Endothelial cell of umbilical vein (primary cell): ENCODE results near the gene APPL2. TPM values are rescaled to one million over a fixed set of nuclear protein-coding genes. Genes with fewer than 3 reads are reported as not detected.

Source experiments
- BruUV-seq: library from RNA; stranded (reverse); fragments of 400-500 nt; replicated peaks from 2 replicates; lab custom pipeline; 2021; lab: Mats Ljungman, UMichigan
- CTCF ChIA-PET: fragments of 300-600, 350-600 bp; sonication (Branson Sonifier 250); formaldehyde crosslinking; loops from one replicate; lab custom pipeline; 2021; ENCODE audit warnings: antibody characterized with exemption, inconsistent platforms; lab: Charles Lee
- POLR2A ChIA-PET: fragments of 300-600, 350-600 bp; sonication (Branson Sonifier 250); formaldehyde crosslinking; loops from one replicate; lab custom pipeline; 2021; ENCODE audit warnings: antibody characterized with exemption, inconsistent platforms; lab: Charles Lee
- DNase-seq: peaks from one replicate; pipeline ENCODE4 v3.0.0-alpha.2; 2011; ENCODE audit warnings: low read depth, low spot score
- FAIRE-seq: peaks from 2 replicates; lab custom pipeline; 2011; peaks lifted over from hg19 to GRCh38; lab: Jason Lieb, UNC
- H2AFZ ChIP-seq: 2 replicates; pipeline ENCODE4 v1.6.0; 2012; ENCODE audit warnings: low read depth, low read length, control low read depth, inconsistent platforms
- H3K27ac ChIP-seq: 2 replicates; pipeline ENCODE4 v1.5.1; 2011; ENCODE audit warnings: low read depth, mild to moderate bottlenecking, control low read depth, low read length, moderate library complexity; ENCODE audit not compliant: insufficient read depth
- H3K27me3 ChIP-seq, 2 experiments: 2 replicates each; pipeline versions ENCODE4 v1.6.0 to v1.6.1; 2011; ENCODE audit warnings: low read length in 2 of 2, mixed read lengths in 1 of 2; ENCODE audit not compliant: control insufficient read depth in 2 of 2, insufficient read depth in 2 of 2
- H3K36me3 ChIP-seq, 2 experiments: 2 replicates in 1 of 2; 3 replicates in 1 of 2; pipeline ENCODE4 v1.5.1; 2011; ENCODE audit warnings: low read length in 2 of 2, mild to moderate bottlenecking in 1 of 2, moderate library complexity in 1 of 2; ENCODE audit not compliant: control insufficient read depth in 2 of 2, insufficient read depth in 2 of 2; ENCODE audit errors: extremely low read depth in 1 of 2
- H3K4me1 ChIP-seq: 3 replicates; pipeline ENCODE4 v1.5.1; 2011; ENCODE audit warnings: mild to moderate bottlenecking, low read length; ENCODE audit not compliant: control insufficient read depth, insufficient read depth; ENCODE audit errors: extremely low read depth
- H3K4me2 ChIP-seq: 2 replicates; pipeline ENCODE4 v1.6.1; 2011; ENCODE audit warnings: low read length, control low read depth, mixed read lengths; ENCODE audit not compliant: insufficient read depth
- H3K4me3 ChIP-seq, 3 experiments: fragments of 200-600 bp in 1 of 3; sonication (generic), shearing (Covaris generic) in 1 of 3; replicated peaks in 1 of 3; 2 replicates each; pipeline ENCODE4 v1.5.1; 2011 to 2016; ENCODE audit warnings: control low read depth in 3 of 3, low read length in 3 of 3, mild to moderate bottlenecking in 2 of 3, inconsistent platforms in 1 of 3, low read depth in 1 of 3, moderate library complexity in 1 of 3; ENCODE audit not compliant: insufficient read depth in 1 of 3
- H3K79me2 ChIP-seq: 2 replicates; pipeline ENCODE4 v1.6.0; 2012; ENCODE audit warnings: low read length, inconsistent platforms; ENCODE audit not compliant: control insufficient read depth, insufficient read depth
- H3K9ac ChIP-seq: replicated peaks from 2 replicates; pipeline ENCODE3; 2011; ENCODE audit warnings: low read length, control low read depth; ENCODE audit not compliant: insufficient read depth; ENCODE audit errors: extremely low read depth
- H3K9me1 ChIP-seq: replicated peaks from 3 replicates; pipeline ENCODE4 v1.6.0; 2011; ENCODE audit warnings: mild to moderate bottlenecking, low read length; ENCODE audit not compliant: control insufficient read depth, insufficient read depth; ENCODE audit errors: extremely low read depth
- H3K9me3 ChIP-seq: replicated peaks from 2 replicates; pipeline ENCODE4 v1.5.1; 2012; ENCODE audit warnings: low read length, inconsistent platforms; ENCODE audit not compliant: control insufficient read depth, insufficient read depth
- H4K20me1 ChIP-seq: replicated peaks from 2 replicates; pipeline ENCODE3; 2011; ENCODE audit warnings: mild to moderate bottlenecking, low read length; ENCODE audit not compliant: control insufficient read depth, insufficient read depth; ENCODE audit errors: extremely low read depth
- EZH2 ChIP-seq: IDR thresholded peaks from 2 replicates; pipeline ENCODE4 v1.6.1; 2012; ENCODE audit warnings: borderline replicate concordance, low read depth, mild to moderate bottlenecking, moderate library complexity, low read length, inconsistent platforms; ENCODE audit not compliant: severe bottlenecking
- FOS ChIP-seq: IDR thresholded peaks from 2 replicates; pipeline ENCODE4 v1.6.1; 2011; ENCODE audit warnings: mild to moderate bottlenecking, low read length, moderate library complexity, borderline replicate concordance; ENCODE audit not compliant: insufficient read depth
- GATA2 ChIP-seq: IDR thresholded peaks from 2 replicates; pipeline ENCODE4 v1.7.0; 2011; ENCODE audit warnings: low read depth, mild to moderate bottlenecking, moderate library complexity, mixed read lengths, low read length; ENCODE audit not compliant: insufficient read length, insufficient read depth
- JUN ChIP-seq: IDR thresholded peaks from 2 replicates; pipeline ENCODE4 v1.6.1; 2011; ENCODE audit warnings: borderline replicate concordance, low read depth; ENCODE audit not compliant: insufficient read length, insufficient read depth
- MYC ChIP-seq: IDR thresholded peaks from one replicate; pipeline ENCODE4 v1.6.1; 2011; ENCODE audit warnings: mild to moderate bottlenecking, low read depth, low read length
- POLR2A ChIP-seq: IDR thresholded peaks from 2 replicates; pipeline ENCODE4 v1.6.1; 2012; ENCODE audit warnings: low read depth, mild to moderate bottlenecking, control low read depth, low read length
- POLR2AphosphoS5 ChIP-seq: IDR thresholded peaks from 2 replicates; pipeline ENCODE4 v1.6.1; 2012; ENCODE audit warnings: low read depth, mild to moderate bottlenecking, control low read depth, low read length, moderate library complexity; ENCODE audit not compliant: insufficient read depth
- dilution Hi-C: fragments of 300-500 bp; cut with MboI; formaldehyde crosslinking; loops from one replicate; pipeline ENCODE4 v1.15.0; 2019; ENCODE audit warnings: low sequenced_read_pairs; ENCODE audit not compliant: extremely low pct_ligation_motif_present
- intact Hi-C: fragments of 100-400 bp; cut with micrococcal nuclease; formaldehyde crosslinking; loops from one replicate; pipeline ENCODE4 v1.10.0; 2022
- polyA plus RNA-seq, 4 experiments: library from polyadenylated mRNA; depleted of rRNA in 3 of 4; stranded (reverse) in 3 of 4; unstranded in 1 of 4; fragments of >200 nt; gene quantifications; 2 replicates each; pipeline versions ENCODE4 v1.2.1 to v1.2.3, GENCODE V29; 2011 to 2012; ENCODE audit warnings: missing spikeins in 1 of 4
- total RNA-seq: library from RNA; stranded (reverse); gene quantifications from 2 replicates; pipeline ENCODE4 v1.2.3, GENCODE V29; 2021
- TF ChIP-seq, protein P1 (sequence below), 2 donors: IDR thresholded peaks; 1 replicate in 1 of 2; 2 replicates in 1 of 2; pipeline ENCODE4 v1.5.1; 2011; ENCODE audit warnings: low read length in 2 of 2, mild to moderate bottlenecking in 2 of 2, moderate library complexity in 2 of 2, control low read depth in 1 of 2, inconsistent platforms in 1 of 2, low read depth in 1 of 2; ENCODE audit not compliant: insufficient read depth in 1 of 2; ENCODE audit errors: extremely low read depth in 1 of 2
- TF ChIP-seq, protein P2 (sequence below): IDR thresholded peaks from 2 replicates; pipeline ENCODE4 v1.6.1; 2011; ENCODE audit not compliant: insufficient read depth, insufficient read length

The APPL2 gene
- total and polyA plus RNA-seq, 2 donors (not counting 3 experiments of a cell fraction or from before 2014, with no cell fraction given) = 8.1 to 21.4 TPM

GRCh38 chr12:105170139-105170538, 65.8 kb downstream of the APPL2 start:
- CTCF ChIA-PET = interaction anchor here (5.4 kb wide), 1 partner anchor 214 kb away, joined by 22 read pairs; no protein-coding TSS in a partner anchor

More at GRCh38 chr12:105170139-105170538, 65.8 kb downstream of the APPL2 start:
- peaks cover 15 to 45% of the 10 kb centered on the region in 2 experiments for H3K36me3 ChIP-seq
- no peak for FAIRE-seq
- H3K9me1 ChIP-seq = no peaks in the 10 kb centered on the region
- H3K4me3 ChIP-seq = no peak overlapping the region
- no peak overlapping the region for H3K27ac ChIP-seq
- H4K20me1 ChIP-seq = peaks cover 6% of the 10 kb centered on the region
- no peak overlapping the region for H3K4me2 ChIP-seq
- no peaks in the 10 kb centered on the region for H3K27me3 ChIP-seq
- TF ChIP-seq GATA2 = no peak
- TF ChIP-seq, protein P1, sequence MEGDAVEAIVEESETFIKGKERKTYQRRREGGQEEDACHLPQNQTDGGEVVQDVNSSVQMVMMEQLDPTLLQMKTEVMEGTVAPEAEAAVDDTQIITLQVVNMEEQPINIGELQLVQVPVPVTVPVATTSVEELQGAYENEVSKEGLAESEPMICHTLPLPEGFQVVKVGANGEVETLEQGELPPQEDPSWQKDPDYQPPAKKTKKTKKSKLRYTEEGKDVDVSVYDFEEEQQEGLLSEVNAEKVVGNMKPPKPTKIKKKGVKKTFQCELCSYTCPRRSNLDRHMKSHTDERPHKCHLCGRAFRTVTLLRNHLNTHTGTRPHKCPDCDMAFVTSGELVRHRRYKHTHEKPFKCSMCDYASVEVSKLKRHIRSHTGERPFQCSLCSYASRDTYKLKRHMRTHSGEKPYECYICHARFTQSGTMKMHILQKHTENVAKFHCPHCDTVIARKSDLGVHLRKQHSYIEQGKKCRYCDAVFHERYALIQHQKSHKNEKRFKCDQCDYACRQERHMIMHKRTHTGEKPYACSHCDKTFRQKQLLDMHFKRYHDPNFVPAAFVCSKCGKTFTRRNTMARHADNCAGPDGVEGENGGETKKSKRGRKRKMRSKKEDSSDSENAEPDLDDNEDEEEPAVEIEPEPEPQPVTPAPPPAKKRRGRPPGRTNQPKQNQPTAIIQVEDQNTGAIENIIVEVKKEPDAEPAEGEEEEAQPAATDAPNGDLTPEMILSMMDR (IDR thresholded peaks at IDR 0.05; ENCODE audit: extremely low read depth in 1 of 2, insufficient read depth in 1 of 2, low read depth in 1 of 2, low read length in 2 of 2) = no peak
- TF ChIP-seq POLR2A = no peak
- no peak for TF ChIP-seq EZH2
- TF ChIP-seq FOS = no peak
- TF ChIP-seq MYC = no peak
- TF ChIP-seq POLR2AphosphoS5 = no peak
- TF ChIP-seq, protein P2, sequence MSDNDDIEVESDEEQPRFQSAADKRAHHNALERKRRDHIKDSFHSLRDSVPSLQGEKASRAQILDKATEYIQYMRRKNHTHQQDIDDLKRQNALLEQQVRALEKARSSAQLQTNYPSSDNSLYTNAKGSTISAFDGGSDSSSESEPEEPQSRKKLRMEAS = no peak
- no peak for TF ChIP-seq JUN
- no peak overlapping the region for H3K9ac ChIP-seq
- POLR2A ChIA-PET = no interaction called here
- H3K79me2 ChIP-seq = no peaks in the 10 kb centered on the region
- H3K4me1 ChIP-seq = no peaks in the 10 kb centered on the region
- intact Hi-C loops (no loop called here), dilution Hi-C loops (no loop called here)
- no peak for DNase-seq
- H2AFZ ChIP-seq = no peak overlapping the region
- no TSS peak for BruUV-seq
- H3K9me3 ChIP-seq = no peaks in the 10 kb centered on the region
